ENCODE data around the gene SLC45A3.
A peak's percentile ranks its signal among the peaks of the same experiment; 100 is the strongest.
"Not testable (repeated sequence)": the region's sequence is repeated elsewhere in the genome, so short reads cannot be mapped to it uniquely, and the experiment has no call there.

SLC45A3 gene, protein sequence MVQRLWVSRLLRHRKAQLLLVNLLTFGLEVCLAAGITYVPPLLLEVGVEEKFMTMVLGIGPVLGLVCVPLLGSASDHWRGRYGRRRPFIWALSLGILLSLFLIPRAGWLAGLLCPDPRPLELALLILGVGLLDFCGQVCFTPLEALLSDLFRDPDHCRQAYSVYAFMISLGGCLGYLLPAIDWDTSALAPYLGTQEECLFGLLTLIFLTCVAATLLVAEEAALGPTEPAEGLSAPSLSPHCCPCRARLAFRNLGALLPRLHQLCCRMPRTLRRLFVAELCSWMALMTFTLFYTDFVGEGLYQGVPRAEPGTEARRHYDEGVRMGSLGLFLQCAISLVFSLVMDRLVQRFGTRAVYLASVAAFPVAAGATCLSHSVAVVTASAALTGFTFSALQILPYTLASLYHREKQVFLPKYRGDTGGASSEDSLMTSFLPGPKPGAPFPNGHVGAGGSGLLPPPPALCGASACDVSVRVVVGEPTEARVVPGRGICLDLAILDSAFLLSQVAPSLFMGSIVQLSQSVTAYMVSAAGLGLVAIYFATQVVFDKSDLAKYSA

GRCh38 chr1:205680073-205680851, at the start of gene SLC45A3:
SLC45A3 (minus strand) TSS chr1:205680509; CDS start chr1:205664656, 15,853 bp downstream.
- peak; percentile 21 for DNase-seq

DNA sequence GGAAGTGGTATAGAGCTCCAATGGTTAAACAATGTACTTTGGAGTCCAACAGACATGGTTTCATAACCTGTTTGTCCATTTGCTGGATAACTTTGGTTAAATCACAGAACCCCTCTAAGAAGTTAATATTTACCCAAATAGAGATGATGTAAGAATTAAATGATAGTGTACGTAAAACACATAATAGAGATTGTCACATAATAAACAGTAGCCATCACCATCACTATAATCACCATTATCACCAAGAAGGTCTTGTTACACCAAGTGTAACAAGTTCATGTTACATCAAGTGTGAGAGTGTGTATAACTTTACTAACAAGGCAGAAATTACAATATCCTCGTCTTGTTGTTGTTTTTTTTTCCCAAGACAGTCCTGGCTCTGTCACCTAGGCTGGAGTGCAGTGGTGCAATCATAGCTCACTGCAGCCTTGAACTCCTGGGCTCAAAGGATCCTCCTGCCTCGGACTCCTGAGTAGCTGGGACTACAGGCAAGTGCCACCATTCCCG, 46.4 kb upstream of the SLC45A3 start:
- DNase-seq = no peak

DNA sequence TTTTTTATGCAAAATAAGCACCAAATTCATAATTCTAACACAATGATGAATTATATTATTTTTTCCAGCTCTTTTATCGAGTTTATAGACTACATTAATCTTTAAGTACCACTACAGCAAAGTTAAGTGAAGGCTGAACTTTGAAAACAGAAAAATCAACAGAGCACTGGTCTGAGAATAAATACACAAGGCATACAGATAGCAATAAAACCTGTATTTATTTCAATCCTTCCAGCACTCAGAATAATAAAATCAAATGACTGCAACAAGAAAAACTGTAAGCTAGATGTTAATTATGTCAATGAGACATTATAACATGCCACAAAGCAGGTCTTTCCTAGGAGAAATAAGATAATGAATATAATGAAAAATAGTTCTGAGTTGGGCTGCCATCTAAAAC, 45.2 kb upstream of the SLC45A3 start:
- DNase-seq = no peak

GRCh38 chr1:205720740-205721139, 40.4 kb upstream of the SLC45A3 start:
- not testable (repeated sequence) for DNase-seq

DNA sequence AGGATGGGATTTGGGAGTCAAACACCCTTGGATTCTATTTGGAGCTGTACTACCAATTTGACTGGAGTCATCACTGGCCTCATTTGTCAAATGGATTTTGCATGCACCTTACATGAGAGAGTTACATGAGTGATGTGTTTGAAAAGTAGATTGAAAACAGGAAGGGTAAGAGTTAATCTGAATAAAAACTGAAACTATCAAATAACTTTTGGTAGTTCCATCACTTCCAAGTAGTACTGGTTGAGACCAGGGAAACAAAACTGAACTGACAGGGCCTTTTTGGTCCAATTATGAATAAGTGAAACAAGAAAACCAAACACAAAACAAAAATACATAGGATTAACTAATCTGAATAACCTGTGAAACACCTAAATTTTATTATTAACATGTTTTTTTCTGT, 39.5 kb upstream of the SLC45A3 start:
- DNase-seq = no peak

DNA sequence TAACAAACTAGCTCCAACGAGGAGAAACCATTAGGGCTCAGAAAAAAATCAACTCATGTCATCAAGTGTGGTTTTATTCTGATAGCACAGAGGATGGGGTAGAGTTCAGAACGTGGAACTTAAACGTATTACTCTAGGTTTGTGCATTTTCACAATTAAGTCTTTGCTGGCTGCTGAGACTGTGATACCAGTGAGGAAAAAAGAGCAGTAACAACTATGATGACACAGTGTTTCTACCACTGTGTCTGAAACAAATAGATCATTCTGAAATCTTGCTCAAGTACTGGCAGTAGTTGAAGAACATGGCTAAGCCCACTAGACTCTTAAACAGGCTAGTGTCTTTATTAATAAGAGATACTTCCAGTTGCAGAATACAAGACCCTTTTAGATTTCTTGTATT, 38.7 kb upstream of the SLC45A3 start:
- no peak for DNase-seq

- no peak for DNase-seq
Measured at GRCh38 chr1:205716371-205717132, 36.2 kb upstream of the SLC45A3 start.

GRCh38 chr1:205715628-205716027, 35.3 kb upstream of the SLC45A3 start:
- DNase-seq = no peak

DNA sequence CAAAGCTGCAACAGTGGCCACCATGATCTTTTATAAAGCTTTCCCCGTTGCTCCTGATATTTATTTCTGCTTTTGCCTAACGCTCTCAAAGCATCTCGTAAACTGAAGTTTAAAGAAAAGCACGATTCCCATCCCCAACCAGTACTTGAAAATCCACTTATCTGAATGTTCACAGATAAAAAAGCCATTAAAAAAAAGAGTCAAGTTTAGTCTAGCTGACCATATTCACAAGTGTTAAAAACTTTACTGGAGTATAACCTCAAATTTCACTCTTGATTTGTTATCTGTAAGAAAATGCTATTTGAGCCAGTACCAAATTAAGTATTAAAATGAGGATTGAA, 34.6 kb upstream of the SLC45A3 start:
- no peak for DNase-seq

DNA sequence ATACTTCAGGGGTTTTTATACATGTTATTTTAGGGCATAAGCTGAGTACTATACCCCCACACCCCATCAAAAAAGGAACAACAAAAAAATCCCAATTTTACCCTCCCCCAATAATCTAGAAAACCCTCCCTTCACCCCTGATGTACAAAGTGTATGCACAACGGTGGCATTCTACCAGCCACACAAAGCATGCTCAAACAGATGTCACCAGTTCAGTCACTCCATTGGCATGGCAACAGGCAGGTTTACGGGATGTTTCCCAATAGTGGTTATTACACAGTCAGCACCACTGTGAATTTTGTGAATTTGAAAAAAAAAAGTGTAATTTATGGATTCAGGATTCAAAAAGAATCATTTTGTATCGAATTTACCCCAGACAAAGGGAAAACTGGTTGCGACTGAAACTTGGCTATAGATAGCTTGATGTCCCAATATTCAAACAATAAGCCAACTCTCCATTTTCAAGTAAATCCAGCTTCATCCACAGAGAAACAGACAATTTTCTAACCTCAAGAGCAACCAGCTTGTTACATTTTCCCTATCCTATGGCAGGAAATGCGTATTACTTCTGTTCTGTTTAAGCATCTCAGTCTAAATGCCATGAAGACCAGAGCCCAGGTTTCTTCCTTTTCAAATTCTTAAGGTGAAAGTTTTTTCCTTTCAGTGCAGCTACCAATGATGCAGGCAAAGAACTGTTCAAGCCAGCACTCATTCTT, 34.0 kb upstream of the SLC45A3 start:
- no peak for DNase-seq

DNA sequence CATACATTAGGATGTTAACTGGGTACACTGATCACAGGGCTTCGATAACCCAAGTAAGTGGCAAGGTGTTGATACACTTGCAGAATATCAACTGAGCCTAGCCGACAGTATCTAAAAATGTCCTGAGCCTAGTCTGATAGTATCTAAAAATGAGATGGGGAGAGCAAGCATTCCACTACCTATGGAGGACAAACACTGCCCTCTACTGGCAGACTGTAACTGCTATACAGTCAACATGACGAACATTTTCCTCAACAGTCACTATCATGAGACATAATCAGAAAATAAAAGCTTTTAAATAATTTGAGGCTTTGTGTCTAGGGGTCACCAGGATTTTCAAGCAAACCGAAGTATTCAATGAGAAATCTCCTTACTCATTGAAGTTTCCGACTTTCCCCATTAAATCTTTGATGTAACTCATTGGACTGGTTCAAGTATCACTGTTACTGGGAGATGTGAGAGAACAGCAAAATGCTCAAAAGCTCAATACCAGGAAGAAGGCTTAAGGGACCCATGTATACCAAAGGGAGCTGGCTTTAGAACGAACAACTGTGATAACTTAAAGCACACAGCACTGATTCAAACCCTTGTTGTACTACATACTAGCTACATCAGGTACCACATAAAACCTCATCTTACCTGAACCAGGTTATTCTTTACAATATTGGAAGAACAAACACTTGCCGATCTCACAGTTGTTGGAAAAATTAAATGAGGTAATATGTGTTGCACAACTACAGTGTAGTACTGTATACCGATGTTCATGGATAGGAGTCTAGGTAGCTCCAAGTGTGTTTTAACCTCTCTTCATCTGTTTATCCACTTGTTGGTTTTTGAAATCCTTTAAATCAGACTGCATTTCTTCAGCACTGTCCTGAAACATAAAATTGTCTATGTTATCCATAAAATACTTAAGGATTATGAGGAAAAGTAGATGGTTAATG, 31.1 kb upstream of the SLC45A3 start:
- DNase-seq = peak; percentile 77

GRCh38 chr1:205710201-205711062, 30.1 kb upstream of the SLC45A3 start:
- DNase-seq = no peak

GRCh38 chr1:205709640-205710039, 29.3 kb upstream of the SLC45A3 start:
- DNase-seq = no peak

DNA sequence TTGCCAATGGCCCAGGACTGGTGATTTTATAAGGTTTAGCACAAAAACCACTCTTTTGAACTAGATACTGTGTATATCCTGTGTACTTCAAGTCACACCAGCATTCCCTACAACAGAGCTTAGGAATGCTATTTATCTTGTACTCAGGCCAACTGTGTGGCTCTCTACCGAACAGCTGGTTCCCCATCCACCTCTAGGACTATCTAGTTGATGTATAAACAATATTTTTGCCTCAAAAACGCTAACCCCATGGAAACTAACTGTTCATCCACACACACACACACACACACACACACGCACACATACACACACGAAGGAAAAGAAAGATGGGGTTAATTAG, 28.7 kb upstream of the SLC45A3 start:
- DNase-seq = no peak

- DNase-seq = no peak
Measured at GRCh38 chr1:205706601-205707502, 26.5 kb upstream of the SLC45A3 start.

DNA sequence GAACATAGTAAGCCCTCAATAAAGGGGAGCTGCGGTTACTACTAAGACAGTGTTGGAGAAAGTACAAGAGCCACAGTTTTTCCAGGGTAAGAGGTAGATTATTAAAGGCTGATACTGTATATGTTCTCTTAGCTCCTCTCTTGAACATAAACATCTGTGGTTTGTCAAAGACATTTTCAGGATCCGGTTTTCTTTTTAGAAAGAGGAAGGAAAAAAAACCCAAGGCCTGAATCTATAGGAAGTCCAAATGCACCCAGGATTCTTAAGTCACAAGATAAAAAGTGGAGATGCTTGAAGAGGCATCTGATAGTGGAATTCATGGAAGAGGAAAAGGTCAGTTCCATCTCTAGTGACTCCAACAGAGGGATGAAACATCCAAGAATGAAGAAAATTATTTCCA, 24.6 kb upstream of the SLC45A3 start:
- DNase-seq = no peak

GRCh38 chr1:205703072-205703471, 22.8 kb upstream of the SLC45A3 start:
- no peak for DNase-seq

DNA sequence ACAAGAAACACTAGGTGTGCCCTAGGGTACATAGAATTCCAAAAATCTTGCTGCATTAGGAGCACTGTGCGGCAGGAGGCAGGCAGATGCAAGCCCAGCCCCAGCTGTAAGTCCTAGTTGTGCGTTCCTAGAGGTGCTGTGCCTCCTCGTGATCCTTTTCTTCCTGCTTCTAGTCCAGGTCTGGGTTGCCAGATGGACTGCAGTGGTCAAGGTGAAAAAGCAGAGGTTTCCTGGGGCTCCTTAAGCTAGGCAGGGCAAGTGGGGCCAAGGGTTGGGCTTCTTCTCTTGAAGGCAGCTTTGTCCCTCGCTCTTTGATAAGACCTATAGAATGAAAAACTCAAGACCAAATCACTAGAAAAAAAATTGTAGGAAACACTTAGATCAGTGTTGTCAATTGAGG, 21.6 kb upstream of the SLC45A3 start:
- no peak for DNase-seq

DNA sequence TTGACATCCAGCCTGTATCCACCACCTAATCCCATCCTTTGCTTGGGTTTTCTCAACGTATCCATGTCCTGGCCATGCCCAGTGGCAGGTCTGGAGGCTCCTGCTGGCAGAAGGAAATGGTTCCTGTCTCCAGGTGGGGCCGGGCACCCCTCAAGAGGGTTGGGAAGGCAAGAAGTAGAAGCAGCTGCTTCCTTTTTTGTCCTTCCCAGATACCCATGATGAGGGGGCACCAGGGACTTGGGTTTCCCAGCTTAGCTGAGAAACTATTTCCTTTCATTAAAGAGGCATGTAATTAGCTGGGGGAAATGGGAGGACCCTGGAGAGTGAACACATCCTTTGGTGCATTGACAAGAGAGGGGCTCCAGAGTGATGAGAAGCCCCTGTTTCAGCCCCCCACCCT, 21.1 kb upstream of the SLC45A3 start:
- DNase-seq = no peak

All from CD4-positive, alpha-beta T cell treated with Interleukin-12 subunit alpha and Interleukin-12 subunit beta, for 1 hour (primary cell).